GM12878 (cell line): ENCODE measurements around the gene RPP30. TPM values are rescaled to one million over a fixed set of nuclear protein-coding genes. Genes with fewer than 3 reads are reported as not detected.

Experiments
- ATAC-seq: fragments of 200-7000 bp; cut with Tn5 transposase; 3 replicates; pipeline ENCODE4 v1.9.1; 2020; ENCODE audit warnings: mild to moderate bottlenecking, moderate library complexity
- BruUV-seq: library from RNA; stranded (reverse); fragments of 400-500 nt; replicated peaks from 2 replicates; lab custom pipeline; 2021; lab: Mats Ljungman, UMichigan
- CTCF ChIA-PET: fragments of 300-600 bp; sonication (Branson Sonifier 250); formaldehyde crosslinking; extraction: SDS; loops from one replicate; lab custom pipeline; 2021; ENCODE audit warnings: inconsistent platforms; lab: Yijun Ruan, JAX
- POLR2A ChIA-PET: fragments of 350-600 bp; formaldehyde crosslinking; extraction: SDS; loops from one replicate; lab custom pipeline; 2021; ENCODE audit warnings: inconsistent platforms; lab: Charles Lee
- RAD21 ChIA-PET: fragments of 300-600 bp; sonication (Branson Sonifier 250); formaldehyde crosslinking; loops from one replicate; lab custom pipeline; 2023; ENCODE audit warnings: antibody characterized with exemption; ENCODE audit not compliant: unreplicated experiment; lab: Charles Lee
- SMC1A ChIA-PET: fragments of 300-600 bp; sonication (Branson Sonifier 250); formaldehyde crosslinking; loops from one replicate; lab custom pipeline; 2023; ENCODE audit not compliant: unreplicated experiment, uncharacterized antibody; lab: Charles Lee
- DNase-seq: peaks from one replicate; pipeline ENCODE4 v3.0.0-alpha.2; 2011; ENCODE audit warnings: low read depth, low spot score
- FAIRE-seq: peaks from 3 replicates; lab custom pipeline; 2011; peaks lifted over from hg19 to GRCh38; lab: Jason Lieb, UNC
- H2AFZ ChIP-seq: 2 replicates; pipeline ENCODE4 v1.6.0; 2011; ENCODE audit warnings: low read depth, low read length, control low read depth; ENCODE audit not compliant: control insufficient read depth
- H3K27ac ChIP-seq: 2 replicates; pipeline ENCODE4 v1.5.1; 2011; ENCODE audit warnings: control low read depth; ENCODE audit not compliant: control insufficient read depth, insufficient read depth
- H3K27me3 ChIP-seq, 2 experiments: replicated peaks in 1 of 2; 2 replicates each; pipeline versions ENCODE4 v1.6.0 to v1.6.1; 2011; ENCODE audit warnings: low read length in 1 of 2; ENCODE audit not compliant: control insufficient read depth in 2 of 2, insufficient read depth in 2 of 2
- H3K36me3 ChIP-seq, 2 experiments: 2 replicates each; pipeline ENCODE4 v1.5.1; 2011; ENCODE audit warnings: low read length in 1 of 2; ENCODE audit not compliant: control insufficient read depth in 2 of 2, insufficient read depth in 2 of 2
- H3K4me1 ChIP-seq: 2 replicates; pipeline ENCODE4 v1.6.1; 2011; ENCODE audit warnings: mild to moderate bottlenecking, low read length, moderate library complexity, mixed read lengths; ENCODE audit not compliant: control insufficient read depth, insufficient read depth
- H3K4me2 ChIP-seq: 2 replicates; pipeline ENCODE4 v1.6.0; 2011; ENCODE audit warnings: control low read depth; ENCODE audit not compliant: control insufficient read depth, insufficient read depth
- H3K4me3 ChIP-seq: fragments of 200-600 bp; sonication (generic); 2 replicates; pipeline ENCODE4 v1.5.1; 2016
- H3K79me2 ChIP-seq: 2 replicates; pipeline ENCODE4 v1.6.0; 2011; ENCODE audit warnings: low read length; ENCODE audit not compliant: control insufficient read depth, insufficient read depth
- H3K9ac ChIP-seq: 2 replicates; pipeline ENCODE4 v1.8.0; 2011; ENCODE audit warnings: low read length, control low read depth, mixed read lengths; ENCODE audit not compliant: control insufficient read depth, insufficient read depth
- H3K9me3 ChIP-seq: replicated peaks from 3 replicates; pipeline ENCODE4 v1.5.1; 2011; ENCODE audit warnings: mild to moderate bottlenecking, low read length; ENCODE audit not compliant: control insufficient read depth, insufficient read depth
- H4K20me1 ChIP-seq: 2 replicates; pipeline ENCODE4 v1.6.0; 2011; ENCODE audit not compliant: control insufficient read depth, insufficient read depth
- BMI1 ChIP-seq: fragments of 450-650 bp; IDR thresholded peaks from 2 replicates; pipeline ENCODE4 v1.6.1; 2016; ENCODE audit warnings: mild to moderate bottlenecking, moderate library complexity, borderline replicate concordance
- EZH2 ChIP-seq: IDR thresholded peaks from 2 replicates; pipeline ENCODE4 v1.6.1; 2012; ENCODE audit warnings: low read depth, mild to moderate bottlenecking, control low read depth, inconsistent platforms, low read length, borderline replicate concordance; ENCODE audit not compliant: control insufficient read depth
- FOS ChIP-seq: IDR thresholded peaks from 3 replicates; pipeline ENCODE4 v1.6.1; 2011; ENCODE audit warnings: borderline replicate concordance; ENCODE audit not compliant: insufficient read length; ENCODE audit errors: extremely low read depth
- JUND ChIP-seq: IDR thresholded peaks from 2 replicates; pipeline ENCODE4 v1.6.1; 2012; ENCODE audit warnings: low read depth, mild to moderate bottlenecking, low read length, improper control_type of control experiment, moderate library complexity
- MEF2B ChIP-seq: fragments of 450-650 bp; IDR thresholded peaks from 2 replicates; pipeline ENCODE4 v1.6.1; 2018; ENCODE audit warnings: mild to moderate bottlenecking, moderate library complexity; ENCODE audit not compliant: partially characterized antibody, poor library complexity, severe bottlenecking
- POLR2AphosphoS2 ChIP-seq: IDR thresholded peaks from 2 replicates; pipeline ENCODE4 v1.6.1; 2011; ENCODE audit warnings: low read depth, mild to moderate bottlenecking, low read length, improper control_type of control experiment, moderate library complexity
- SP1 ChIP-seq: IDR thresholded peaks from one replicate; pipeline ENCODE4 v1.6.1; 2011; ENCODE audit warnings: low read depth, low read length
- ZNF24 ChIP-seq: fragments of 450-650 bp; IDR thresholded peaks from 2 replicates; pipeline ENCODE4 v1.6.1; 2017; ENCODE audit warnings: antibody characterized with exemption, mild to moderate bottlenecking
- ZNF592 ChIP-seq: fragments of 450-650 bp; IDR thresholded peaks from 2 replicates; pipeline ENCODE4 v1.6.1; 2017; ENCODE audit warnings: mild to moderate bottlenecking, moderate library complexity
- ZSCAN29 ChIP-seq: fragments of 450-650 bp; IDR thresholded peaks from 2 replicates; pipeline ENCODE4 v1.6.1; 2017; ENCODE audit warnings: mild to moderate bottlenecking, moderate library complexity
- WGBS: methylation state at CpG from one replicate; pipeline ENCODE4 v1.1.6; 2016; ENCODE audit warnings: low lambda C conversion rate; ENCODE audit not compliant: insufficient replicate concordance, insufficient coverage; ENCODE audit errors: missing lambda C conversion rate; 5-methylcytosine and 5-hydroxymethylcytosine counted together
- in situ Hi-C: fragments of 300-500 bp; cut with MboI; formaldehyde crosslinking; loops from 9 replicates; pipeline ENCODE4 v1.14.3; 2018; ENCODE audit warnings: mixed read lengths
- intact Hi-C: fragments of 100-400 bp; cut with micrococcal nuclease; formaldehyde crosslinking; loops from one replicate; pipeline ENCODE4 v1.14.2; 2022; ENCODE audit not compliant: unreplicated experiment
- polyA plus RNA-seq, 11 experiments: library from polyadenylated mRNA; depleted of rRNA in 4 of 11; unstranded in 6 of 11; stranded (reverse) in 5 of 11; fragments of >200 nt; fragmentation: Nextera tagmentation in 4 of 11; fragmentation: Illumina TruSeq in 1 of 11; extraction: Ambion mirVana in 4 of 11; extraction: Trizol in 1 of 11; gene quantifications; 1 replicate in 1 of 11; 2 replicates in 10 of 11; pipeline versions ENCODE4 v1.2.1 to v1.2.3, GENCODE V29; 2011 to 2016; ENCODE audit warnings: inconsistent platforms in 2 of 11, missing spikeins in 2 of 11, low read depth in 1 of 11
- total RNA-seq, 4 experiments: library from RNA; depleted of rRNA in 3 of 4; stranded (reverse); fragments of >200 nt in 3 of 4; fragmentation: Illumina TruSeq in 1 of 4; extraction: Trizol in 1 of 4; gene quantifications; 2 replicates each; pipeline versions ENCODE4 v1.2.1 to v1.2.3, GENCODE V29; 2013 to 2021
- TF ChIP-seq, protein P1 (sequence below): IDR thresholded peaks from 2 replicates; pipeline ENCODE4 v1.6.1; 2011; ENCODE audit warnings: borderline replicate concordance, low read depth, mild to moderate bottlenecking, moderate library complexity, low read length; ENCODE audit not compliant: insufficient read depth, poor library complexity, severe bottlenecking
- TF ChIP-seq, protein P2 (sequence below): fragments of 450-650 bp; IDR thresholded peaks from 2 replicates; pipeline ENCODE4 v1.6.1; 2018; ENCODE audit warnings: mild to moderate bottlenecking, low read depth, moderate library complexity; ENCODE audit not compliant: partially characterized antibody

The RPP30 gene
- total and polyA plus RNA-seq, 10 of the 15 experiments (the other 5 are each of a cell fraction or from before 2014, with no cell fraction given) = 48.0 to 208 (median 72.6) TPM

DNA sequence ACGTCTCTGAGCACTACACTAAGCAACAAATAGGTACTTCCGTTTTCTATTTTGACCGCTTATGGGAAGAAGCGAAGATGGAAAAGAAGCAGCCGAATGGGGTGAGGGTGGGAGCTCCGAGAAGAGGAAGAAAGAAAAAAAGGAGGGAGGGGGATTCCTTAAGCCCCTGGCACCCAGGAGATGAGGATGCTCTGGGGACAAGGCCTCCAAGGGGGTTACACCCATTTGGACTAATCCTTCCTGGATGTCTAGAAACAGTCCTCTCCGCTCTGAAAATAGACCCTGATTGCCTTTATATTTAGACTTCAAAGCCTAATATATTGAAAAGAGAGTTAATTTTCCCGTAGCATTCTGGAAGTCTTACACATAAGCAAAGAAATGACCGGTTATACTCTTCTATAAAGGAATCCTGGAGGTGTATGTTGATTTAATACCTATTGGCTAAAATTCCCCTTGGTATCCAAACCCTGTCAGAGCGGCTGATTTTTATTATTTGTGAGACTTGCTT lies 13.3 kb upstream of the RPP30 start:
- no peaks in the 10 kb centered on the region for H3K36me3 ChIP-seq
- WGBS = 39% methylated on average over 10 of the region's 10 CpGs
- DNase-seq (no peak), ATAC-seq (no peak; the same call in 2 of the 3 replicates), FAIRE-seq (no peak)
- H3K79me2 ChIP-seq = no peaks in the 10 kb centered on the region
- in situ Hi-C loops (no loop called here), intact Hi-C loops (loop anchor here (5.0 to 10.0 kb wide), 2 partner anchors 64 to 711 kb away; no protein-coding TSS in a partner anchor)
- peaks cover 0 to 10% of the 10 kb centered on the region in 2 experiments; a peak in 3 of 4 replicates for H3K27me3 ChIP-seq
- H2AFZ ChIP-seq = no peak overlapping the region
- peak overlapping the region; percentile 81; the same call in 1 of the 2 replicates for H3K4me2 ChIP-seq
- ChIA-PET SMC1A (interaction anchor here (0.6 kb wide), 1 partner anchor 106 kb away, joined by 3 read pairs; no protein-coding TSS in a partner anchor), POLR2A (interaction anchor here (0.7 kb wide), 1 partner anchor 43 kb away, joined by 3 read pairs; no protein-coding TSS in a partner anchor), RAD21 (no interaction called here), CTCF (interaction anchor here (0.8 to 1.1 kb wide), 3 partner anchors 13 to 106 kb away, joined by 3 to 4 read pairs (median 4); partner anchors contain the start of gene RPP30)
- peak overlapping the region; percentile 41; the same call in 1 of the 2 replicates for H3K4me3 ChIP-seq
- no peaks in the 10 kb centered on the region for H4K20me1 ChIP-seq
- H3K9ac ChIP-seq = no peak overlapping the region
- no peak overlapping the region for H3K27ac ChIP-seq
- TF ChIP-seq, protein P1, sequence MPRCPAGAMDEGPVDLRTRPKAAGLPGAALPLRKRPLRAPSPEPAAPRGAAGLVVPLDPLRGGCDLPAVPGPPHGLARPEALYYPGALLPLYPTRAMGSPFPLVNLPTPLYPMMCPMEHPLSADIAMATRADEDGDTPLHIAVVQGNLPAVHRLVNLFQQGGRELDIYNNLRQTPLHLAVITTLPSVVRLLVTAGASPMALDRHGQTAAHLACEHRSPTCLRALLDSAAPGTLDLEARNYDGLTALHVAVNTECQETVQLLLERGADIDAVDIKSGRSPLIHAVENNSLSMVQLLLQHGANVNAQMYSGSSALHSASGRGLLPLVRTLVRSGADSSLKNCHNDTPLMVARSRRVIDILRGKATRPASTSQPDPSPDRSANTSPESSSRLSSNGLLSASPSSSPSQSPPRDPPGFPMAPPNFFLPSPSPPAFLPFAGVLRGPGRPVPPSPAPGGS = no peak
- TF ChIP-seq MEF2B (no peak), JUND (no peak), BMI1 (peak; percentile 63; the same call in 1 of the 2 replicates), ZNF24 (no peak), SP1 (no peak), ZSCAN29 (no peak), ZNF592 (no peak), EZH2 (0 out of 2 replicates have a peak, but pooled peaks have one; percentile 58), POLR2AphosphoS2 (no peak), FOS (no peak)
- TF ChIP-seq, protein P2, sequence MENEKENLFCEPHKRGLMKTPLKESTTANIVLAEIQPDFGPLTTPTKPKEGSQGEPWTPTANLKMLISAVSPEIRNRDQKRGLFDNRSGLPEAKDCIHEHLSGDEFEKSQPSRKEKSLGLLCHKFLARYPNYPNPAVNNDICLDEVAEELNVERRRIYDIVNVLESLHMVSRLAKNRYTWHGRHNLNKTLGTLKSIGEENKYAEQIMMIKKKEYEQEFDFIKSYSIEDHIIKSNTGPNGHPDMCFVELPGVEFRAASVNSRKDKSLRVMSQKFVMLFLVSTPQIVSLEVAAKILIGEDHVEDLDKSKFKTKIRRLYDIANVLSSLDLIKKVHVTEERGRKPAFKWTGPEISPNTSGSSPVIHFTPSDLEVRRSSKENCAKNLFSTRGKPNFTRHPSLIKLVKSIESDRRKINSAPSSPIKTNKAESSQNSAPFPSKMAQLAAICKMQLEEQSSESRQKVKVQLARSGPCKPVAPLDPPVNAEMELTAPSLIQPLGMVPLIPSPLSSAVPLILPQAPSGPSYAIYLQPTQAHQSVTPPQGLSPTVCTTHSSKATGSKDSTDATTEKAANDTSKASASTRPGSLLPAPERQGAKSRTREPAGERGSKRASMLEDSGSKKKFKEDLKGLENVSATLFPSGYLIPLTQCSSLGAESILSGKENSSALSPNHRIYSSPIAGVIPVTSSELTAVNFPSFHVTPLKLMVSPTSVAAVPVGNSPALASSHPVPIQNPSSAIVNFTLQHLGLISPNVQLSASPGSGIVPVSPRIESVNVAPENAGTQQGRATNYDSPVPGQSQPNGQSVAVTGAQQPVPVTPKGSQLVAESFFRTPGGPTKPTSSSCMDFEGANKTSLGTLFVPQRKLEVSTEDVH = no peak
- TF ChIP-seq, all 136 proteins: peak for 2
- Histone ChIP-seq H3K9me3 (no peaks in the 10 kb centered on the region; the same call in 2 of the 3 replicates), H3K4me1 (0 out of 2 replicates have a peak, but pooled peaks cover 3% of the 10 kb centered on the region)
- BruUV-seq = no TSS peak
